Measurements from ENCODE around the gene AUTS2.

Gene AUTS2

DNA sequence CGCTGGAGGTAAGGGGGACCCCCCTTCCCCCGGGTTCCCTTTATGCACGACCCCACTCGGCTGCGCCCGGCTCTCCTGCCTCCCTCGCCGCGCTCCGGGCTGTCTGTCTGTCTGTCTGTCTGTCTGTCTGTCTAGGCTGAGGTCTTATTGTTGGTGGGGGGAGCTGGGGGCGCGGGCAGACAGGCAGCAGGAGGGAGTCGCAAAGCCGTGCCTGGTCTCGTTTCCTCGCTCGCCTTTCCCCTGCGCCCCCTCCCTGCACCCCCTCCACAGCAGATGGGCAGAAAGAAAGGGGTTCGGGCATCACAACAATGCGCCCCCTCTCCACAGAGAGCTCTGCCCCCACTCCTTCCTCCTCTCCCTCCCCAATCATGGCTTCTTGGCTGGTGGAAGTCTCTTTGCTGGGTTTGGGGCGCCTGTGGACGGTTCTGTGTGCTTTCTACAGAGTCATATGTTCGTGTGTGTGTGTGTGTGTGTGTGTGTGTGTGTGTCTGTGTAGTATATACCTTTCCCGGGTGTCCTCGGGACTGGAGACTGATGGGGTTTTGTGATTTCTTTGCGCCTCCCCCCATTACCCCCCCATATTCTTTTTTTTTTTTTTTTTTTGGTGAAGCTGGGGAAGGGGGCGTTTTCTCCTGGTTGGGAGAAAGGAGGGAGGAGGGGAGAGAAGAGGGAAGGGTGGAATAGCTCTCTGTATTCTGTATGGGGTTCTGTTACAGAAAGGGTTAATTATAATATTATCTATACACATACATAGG is 1.9 kb downstream of the AUTS2 start:
- no peak for DNase-seq (ENCODE audit: low read depth)

DNA sequence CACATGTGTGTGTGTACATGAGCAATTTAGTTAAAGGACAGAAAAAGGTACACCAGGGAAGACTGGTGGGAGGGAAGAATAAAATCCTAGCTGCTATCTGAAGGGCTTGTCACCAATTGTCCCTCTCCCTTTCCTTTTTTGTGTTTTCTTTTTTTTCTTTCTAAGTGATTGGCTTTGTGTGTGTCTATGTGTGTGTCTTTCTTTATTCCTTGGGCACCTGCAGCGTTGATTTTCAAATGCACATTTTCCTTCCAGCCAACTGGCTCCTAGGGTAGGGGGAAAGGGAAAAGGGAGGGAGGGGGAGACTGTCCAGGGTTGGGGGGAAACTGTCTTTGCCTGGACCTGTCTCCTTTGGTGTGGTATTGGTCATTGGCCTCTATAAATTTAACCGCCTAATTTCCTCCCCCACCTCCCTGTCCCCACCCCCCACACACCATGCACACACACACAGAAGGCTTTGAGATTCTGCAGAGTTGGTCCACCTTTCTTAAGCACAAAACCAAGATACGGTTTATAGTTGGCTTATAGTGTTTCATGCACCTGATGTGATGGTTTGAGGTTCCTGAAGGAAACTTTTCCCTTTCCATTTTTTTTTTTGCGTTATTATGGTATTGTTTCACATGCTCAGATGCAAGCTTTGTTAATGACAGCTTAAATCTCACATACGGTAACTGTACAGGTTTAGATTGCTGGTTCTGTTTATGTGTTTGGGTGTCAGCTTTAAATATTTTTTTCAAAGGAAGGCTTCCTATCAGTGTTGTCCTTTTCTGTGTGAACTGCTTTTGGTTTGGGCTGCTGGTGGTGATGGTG is 2.6 kb downstream of the AUTS2 start:
- no peak for DNase-seq (ENCODE audit: low read depth)

DNA sequence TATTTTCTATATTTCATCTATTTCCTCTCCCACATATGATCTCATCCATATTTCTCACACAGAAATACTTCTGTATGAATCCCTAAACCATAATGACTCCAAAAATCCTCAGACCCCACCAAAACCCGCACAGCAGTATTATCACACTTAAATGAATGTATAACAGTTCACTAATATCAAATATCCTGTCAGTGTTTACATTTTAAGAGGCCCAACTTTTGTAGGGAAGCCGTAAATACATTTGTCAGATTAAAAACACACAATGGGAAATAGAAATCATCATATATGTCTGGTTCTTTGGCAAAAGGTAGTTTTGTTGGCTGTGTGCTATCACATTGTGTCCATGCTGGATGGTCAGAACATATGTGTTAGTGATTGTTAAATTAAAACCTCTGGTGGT is 4.2 kb downstream of the AUTS2 start:
- no peak for DNase-seq (ENCODE audit: low read depth)

DNA sequence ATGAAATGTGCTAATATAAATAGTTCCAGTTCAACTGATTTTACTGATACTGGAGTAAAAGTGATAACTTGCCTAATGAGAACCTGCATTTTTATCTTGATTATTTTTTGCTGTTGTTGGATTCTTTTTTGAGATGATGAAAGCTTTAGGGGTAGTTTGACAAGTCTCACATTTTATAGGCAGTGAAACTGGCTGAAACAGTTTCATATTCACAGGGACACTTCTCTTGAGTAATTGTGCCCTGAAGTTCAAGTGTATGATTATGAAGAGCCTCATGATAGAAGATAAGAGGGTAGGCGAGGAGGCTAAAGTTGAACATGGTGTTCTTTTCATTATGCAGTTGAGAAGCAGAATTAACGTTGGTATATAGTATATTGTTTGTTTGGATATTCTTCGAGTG is 5.1 kb downstream of the AUTS2 start:
- no peak for DNase-seq (ENCODE audit: low read depth)

DNA sequence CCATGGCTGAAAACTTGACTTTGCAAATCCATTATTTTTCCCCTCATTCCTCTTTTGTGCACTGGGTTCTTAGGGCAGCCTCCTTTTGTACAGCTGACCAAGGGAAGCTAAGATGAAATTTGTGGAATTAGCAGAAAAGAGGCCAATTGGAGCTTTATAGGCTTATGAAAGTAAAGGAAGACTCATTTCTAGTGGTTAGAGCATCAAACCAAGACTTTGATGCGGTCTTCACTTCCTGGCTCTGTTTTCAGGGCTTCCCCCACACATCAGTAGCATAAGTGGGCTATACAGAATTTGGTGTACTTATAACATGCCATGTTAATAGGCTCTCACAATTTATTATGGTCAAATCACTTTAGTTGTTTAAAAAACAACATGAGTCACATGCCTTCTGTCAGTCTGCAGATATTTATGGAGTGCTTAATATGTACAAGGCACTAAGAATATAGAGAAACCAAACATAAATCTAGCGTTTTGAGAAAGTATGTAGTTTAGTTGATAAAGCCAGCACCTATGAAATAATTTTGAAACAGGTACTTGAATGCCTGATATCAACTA is 5.7 kb downstream of the AUTS2 start:
- no peak for DNase-seq (ENCODE audit: low read depth)

DNA sequence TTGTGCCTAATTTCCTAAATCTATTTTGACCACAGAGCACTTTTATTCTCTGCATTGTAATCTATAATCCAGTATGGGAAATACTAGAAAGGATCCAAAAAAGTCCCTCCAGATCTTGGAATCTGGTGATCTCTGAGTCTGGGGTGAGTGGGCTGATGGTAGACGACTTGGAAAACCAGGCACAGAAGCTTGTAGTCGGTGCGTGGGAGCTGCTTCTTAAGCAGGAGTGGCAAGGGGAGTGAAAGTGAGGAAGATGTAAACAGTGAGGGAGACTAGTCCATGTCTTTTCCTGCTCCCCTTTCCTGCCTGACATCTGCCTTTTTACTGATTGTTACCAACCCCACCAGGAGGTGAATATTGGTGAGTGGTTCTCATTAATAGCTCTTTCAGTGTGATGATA is 6.8 kb downstream of the AUTS2 start:
- no peak for DNase-seq (ENCODE audit: low read depth)

DNA sequence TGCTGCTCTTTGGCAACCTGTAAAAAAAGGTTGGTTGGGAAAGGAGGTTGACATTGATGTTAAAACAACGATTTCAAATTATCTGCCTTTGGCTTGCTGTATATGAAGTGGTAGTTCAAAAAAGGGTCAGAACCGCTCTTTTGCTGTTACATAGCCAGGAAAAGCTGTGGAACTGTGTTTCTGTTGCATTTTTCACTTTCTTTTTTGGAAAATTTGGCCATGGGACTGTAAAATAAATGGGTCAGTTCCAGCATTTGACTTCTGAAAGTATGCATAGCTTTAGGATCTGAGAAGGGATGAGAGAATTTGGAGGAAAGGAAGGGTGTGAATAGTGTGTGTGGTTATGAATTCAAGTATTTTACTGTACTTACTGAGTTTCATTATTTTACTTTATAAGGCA is 7.3 kb downstream of the AUTS2 start:
- no peak for DNase-seq (ENCODE audit: low read depth)

DNA sequence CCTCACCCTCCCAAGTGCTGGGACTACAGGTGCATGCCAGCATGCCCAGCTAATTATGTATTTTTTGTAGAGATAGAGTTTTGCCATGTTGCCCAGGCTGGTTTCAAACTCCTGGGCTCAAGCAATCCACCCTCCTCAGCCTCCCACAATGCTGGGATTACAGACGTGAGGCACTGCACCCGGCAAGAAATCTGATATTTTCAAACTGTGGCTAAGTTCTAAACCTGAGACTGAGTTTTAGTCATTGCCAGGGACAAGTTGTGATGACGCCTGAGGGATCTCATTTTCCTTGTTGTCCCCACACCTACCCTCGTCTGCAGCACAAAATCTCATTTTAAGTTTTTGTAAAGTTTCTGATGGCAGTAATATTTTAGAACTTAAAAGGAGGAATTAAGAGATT is 9.8 kb downstream of the AUTS2 start:
- DNase-seq (ENCODE audit: low read depth): no peak

DNA sequence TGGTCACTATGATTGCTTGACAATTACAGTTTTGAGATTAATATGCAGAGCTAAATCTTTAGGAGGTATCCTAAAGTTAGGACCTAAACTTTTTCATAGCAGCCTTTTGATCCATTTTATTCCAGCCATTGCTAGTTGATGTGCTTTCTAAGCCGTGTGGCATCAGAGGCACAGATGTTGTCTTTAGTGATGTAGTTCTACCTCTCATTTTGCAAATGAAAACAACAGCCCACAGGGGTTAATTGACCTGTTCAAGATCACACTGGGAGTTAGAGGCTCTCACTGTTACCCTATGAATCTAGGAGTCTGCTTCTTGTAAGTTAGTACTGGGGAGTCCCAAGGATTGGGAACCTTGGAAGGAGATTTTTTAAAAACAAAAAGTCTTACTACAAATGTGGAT is 10.6 kb downstream of the AUTS2 start:
- DNase-seq (ENCODE audit: low read depth): no peak

DNA sequence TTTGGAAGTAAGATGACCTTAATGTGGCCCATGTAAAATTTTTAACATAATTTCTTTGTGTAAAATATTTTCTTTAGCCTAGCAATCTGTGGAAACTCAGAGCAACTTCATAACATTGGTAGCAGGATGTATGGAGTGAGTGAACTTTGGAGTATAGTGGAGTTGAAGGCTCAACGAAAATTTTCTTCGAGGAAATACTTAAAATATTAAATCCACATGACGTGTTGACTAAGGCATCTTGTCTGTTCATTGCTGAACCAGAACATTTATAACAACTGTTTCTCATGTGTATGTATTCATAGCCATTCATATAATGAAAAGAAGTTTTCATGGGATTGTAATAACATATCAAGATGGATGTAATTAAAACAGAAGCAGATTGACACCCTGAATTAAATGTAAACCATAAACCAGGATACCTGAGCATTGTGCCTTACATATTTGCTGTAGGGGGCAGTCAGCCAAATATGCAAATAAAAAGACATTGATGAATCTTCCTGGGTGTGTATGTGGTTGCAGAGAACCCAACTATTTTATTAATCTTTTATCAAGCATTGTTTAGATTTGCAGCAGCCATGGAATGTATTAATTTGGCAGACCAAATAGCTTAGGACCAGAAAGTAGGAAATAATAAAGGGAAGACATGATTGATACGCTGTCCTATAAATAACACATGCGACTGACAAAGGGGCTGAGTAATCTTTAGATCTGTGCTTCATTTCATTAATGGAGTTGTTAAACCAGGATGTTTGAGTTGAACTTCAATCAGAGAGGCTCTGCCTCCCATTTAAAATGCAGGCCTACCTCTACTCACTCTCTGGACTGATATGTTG is 11.5 kb downstream of the AUTS2 start:
- DNase-seq (ENCODE audit: low read depth): no peak

DNA sequence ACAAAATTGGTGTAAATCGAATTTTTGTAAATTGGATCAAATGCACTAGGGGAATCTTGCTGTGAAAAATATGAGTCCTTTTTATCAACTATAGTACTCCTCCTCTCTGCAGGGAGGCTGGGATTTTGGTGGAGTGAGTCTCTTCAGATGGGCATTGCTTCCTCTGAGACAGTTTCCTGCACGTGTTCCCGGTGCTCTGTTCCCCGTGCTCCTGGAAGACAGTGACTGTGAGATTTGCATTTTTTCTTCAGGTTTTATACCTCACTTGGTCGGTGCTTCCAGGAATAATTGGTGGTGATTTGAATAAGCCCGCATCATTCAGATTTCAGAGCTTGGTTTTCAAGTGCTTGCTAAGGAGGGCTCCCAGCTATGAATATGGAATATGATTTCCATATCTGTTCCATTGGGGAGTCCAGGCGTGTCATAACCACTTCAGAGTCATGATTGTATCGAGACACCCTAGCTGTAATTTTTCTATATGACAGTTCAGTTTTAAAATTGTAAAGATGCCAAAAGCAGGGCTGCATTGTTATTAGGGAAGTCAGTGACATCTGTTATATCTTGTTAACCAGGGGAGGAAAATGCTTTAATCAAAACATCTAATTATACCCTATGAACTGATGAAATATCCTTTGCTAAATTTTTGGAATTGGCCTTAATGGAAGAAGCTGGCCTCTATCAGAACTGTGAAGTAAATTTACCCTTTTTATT is 12.3 kb downstream of the AUTS2 start:
- DNase-seq (ENCODE audit: low read depth): no peak

DNA sequence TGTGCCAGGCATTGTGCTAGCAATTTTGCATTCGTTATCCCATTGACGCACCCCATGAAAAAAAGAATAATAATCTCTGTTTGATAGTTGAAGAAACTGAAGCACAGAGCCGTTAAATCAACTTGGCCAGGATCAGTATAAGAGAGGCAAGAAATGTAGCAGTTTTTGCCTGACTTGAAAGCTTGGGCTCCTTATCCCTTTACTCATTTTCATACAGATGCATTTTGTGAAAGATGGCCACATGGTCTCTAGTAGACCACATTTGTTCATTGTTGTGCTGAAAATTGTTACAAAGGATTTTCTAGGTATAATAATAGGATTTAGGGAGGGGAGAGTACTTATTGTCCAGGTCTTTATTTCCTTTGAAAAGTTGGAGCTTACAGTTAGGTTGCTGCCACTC is 14.7 kb downstream of the AUTS2 start:
- DNase-seq (ENCODE audit: low read depth): no peak

DNA sequence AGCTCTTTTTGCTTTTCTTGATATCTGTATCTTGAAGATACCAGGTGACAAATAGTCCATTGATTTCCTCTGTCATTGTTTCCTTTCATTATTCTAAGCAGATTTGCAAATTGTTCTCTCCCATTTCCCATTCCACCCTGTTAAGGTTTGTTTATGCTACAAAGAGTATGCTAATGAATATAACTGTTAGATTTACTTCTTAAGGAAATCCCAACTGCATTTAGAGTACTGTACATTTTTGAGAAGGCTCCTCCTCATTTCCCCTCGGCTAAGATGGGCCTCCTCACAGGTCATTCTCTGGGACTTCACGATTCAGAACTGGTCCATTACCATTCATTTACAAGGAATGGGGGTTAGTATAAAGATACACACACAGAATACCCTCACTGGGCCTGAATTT is 15.6 kb downstream of the AUTS2 start:
- DNase-seq (ENCODE audit: low read depth): no peak

DNA sequence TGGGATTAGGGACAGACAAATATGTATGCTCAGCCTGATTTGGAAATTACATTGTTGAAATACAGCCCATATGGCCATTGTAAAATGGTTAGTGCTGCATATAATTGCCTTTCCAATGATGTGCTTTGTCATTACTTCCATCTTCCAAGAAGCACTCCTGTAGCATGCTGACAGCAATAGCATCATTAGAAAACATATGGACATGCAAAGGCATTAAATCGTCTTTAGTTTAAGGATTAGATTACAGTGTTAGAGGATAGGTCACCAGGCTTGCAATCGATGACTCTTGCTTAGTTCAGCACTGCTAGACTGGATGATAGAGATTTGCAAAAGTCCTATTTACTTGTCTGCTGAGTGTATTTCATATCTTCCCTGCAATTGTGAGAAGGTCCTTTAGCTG is 17.4 kb downstream of the AUTS2 start:
- DNase-seq (ENCODE audit: low read depth): no peak

DNA sequence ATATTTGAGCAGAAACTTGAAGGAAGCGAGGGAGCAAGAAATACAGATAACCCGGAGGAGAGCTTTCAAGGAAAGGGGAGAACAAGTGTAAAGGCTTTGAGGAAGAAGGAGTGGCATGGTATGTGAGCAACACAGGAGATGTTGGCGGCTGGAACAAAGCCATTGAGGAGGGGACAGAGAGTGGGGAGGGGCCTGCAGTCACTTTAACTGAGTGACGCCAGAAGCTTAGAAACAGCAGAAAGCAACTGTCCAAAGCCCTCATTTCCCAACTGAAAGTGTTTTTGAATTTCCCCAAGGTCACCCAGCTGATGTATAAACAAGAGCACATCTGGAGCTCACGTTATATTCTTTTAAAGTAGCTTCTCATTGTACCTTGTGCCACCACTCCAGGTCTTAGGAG is 19.1 kb downstream of the AUTS2 start:
- DNase-seq (ENCODE audit: low read depth): no peak

DNA sequence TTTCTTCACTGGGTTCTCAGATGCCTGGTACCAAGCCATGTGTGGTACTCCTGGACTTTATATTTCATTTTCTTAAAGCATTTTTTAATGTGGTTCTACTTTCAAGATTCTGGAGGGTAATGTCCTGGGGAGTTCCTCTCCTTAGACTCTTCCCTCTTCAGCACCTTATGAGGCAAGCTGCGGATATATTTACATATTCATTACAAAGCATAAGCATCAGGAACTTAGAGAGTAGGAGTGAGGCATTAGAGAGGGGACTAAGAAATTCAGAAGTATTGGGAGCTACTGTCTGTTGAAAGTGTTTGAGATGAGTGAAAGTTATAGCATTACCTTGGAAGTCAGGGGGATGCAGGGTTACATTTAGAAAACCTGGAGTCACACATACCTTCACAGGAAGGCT is 20.8 kb downstream of the AUTS2 start:
- DNase-seq (ENCODE audit: low read depth): no peak

DNA sequence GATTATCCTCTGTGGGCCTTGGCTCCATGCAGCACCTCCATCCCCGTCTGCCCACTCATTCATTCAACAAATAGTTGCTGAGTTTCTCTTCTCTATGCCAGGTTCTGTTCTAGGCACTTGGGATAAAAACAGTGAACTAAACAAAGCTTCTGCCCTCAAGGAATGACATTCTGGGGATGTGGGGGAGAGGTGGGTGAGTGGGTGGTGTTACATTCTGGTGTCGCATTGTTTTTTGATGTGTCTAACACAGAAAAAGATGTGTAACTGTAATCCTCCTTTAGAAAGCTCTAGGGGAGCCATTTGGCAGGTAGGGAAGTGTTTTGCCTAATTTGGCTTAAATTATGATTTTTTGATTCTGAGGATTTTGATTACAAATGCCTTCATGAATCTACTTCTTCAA is 21.4 kb downstream of the AUTS2 start:
- no peak for DNase-seq (ENCODE audit: low read depth)

DNA sequence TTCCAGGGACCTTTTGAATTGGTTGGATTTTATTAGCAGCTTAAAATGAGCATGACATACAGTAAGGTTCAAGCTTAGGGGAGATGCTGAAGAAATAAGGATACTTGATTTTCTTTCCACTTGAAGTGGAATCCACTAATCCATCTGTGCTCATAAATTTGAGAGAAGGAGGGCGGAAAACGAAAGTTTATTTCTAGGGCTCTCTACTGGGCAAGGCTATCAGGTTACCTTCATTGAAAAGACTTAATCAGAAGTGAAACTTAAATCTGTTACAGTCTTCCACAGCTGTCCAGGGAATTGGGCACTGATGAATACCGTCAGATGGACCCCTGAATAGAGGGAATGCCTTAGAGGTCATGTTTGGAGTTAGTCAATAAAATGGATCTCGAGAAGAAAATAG is 21.8 kb downstream of the AUTS2 start:
- DNase-seq (ENCODE audit: low read depth): no peak

DNA sequence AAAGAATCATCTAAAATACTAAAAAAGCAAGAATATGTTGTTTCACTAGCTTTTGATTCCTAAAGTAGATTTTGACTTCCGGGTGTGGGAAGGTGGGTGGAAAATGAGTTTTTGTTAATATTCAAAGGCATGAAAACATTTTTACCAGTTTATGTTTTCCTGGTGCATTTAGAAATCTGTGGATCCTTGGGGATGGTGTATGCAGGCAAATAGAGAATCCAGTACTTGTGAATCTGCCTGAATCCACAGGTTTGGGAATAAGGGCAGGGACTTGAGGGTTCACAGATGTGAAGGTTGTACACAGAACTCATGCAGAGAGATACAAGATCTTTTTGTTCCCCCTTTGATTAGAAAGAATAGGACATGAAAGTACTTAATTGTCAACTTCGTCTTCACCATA is 22.4 kb downstream of the AUTS2 start:
- no peak for DNase-seq (ENCODE audit: low read depth)

DNA sequence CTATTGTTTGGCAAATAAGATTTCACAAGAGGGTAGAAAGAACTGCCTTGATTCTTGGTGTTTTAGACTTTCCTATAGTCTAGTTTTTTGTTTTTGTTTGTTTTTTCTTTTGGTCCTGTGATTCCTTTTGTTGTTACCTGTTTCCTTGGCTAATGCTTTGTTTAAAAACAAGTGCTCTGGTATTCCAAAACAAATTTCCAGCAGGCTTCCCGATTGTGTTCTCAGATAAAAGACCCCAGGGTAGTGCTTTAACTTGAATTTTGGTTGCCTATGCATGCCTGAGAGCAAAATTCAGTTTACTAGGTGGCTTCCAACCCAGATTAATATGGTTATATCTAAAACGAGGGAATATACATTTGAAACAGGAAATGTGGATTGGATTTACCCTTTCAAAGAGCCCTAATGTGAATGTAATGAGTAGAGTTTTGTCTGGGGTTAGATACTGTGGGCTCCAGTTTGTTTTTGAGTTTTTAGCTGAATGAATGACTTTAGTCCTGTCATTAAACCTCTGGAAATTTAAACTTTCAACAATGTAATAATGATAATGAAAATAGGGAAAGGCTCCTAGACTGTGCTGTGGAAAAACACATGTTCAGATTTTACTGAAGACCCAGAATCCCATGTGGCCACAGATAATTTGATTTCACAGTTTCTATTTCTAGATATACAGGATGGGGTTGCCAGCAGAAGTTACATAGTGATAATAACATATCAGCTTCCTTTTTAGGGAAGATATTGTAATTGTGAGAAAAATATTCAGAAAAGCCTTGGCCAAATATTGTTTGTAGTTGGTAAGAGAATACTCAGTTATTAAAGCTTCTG is 23.9 kb downstream of the AUTS2 start:
- no peak for DNase-seq (ENCODE audit: low read depth)

DNA sequence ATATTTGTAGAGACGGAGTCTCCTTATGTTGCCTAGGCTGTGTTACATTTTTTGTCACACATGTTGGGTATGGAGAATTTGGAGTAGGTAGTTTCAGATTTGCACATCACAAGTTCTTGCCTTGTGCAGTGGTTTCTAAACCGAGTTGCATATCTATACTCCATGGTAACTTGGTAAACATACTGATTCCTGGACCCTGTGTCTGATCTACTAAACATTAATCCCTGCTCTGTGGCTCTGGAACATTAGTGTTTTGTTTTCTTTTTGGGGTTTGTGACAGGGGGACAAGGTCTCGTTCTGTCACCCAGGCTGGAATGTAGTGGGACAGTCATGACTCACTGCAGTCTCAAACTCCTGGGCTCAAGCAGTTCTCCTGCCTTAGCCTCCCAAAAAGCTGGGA is 24.7 kb downstream of the AUTS2 start:
- DNase-seq (ENCODE audit: low read depth): no peak

Data from amniotic epithelial cell (primary cell).